Panc1 (cell line): ENCODE data around the gene RASGRF2. TPM values are rescaled to one million over a fixed set of nuclear protein-coding genes. Genes with fewer than 3 reads are reported as not detected.

Source experiments
- ATAC-seq: fragments of 200-7000 bp; cut with Tn5 transposase; 2 replicates; pipeline ENCODE4 v1.9.1; 2020; ENCODE audit warnings: mild to moderate bottlenecking, moderate library complexity
- BruUV-seq: library from RNA; stranded (reverse); fragments of 400-500 nt; replicated peaks from 2 replicates; lab custom pipeline; 2021; lab: Mats Ljungman, UMichigan
- CTCF ChIA-PET: fragments of 300-600 bp; sonication (Branson Sonifier 250); formaldehyde crosslinking; loops from one replicate; lab custom pipeline; 2022; ENCODE audit warnings: antibody characterized with exemption; lab: Charles Lee
- POLR2A ChIA-PET: fragments of 300-600 bp; sonication (Branson Sonifier 250); formaldehyde crosslinking; loops from one replicate; lab custom pipeline; 2022; ENCODE audit warnings: antibody characterized with exemption; lab: Charles Lee
- DNase-seq: peaks from one replicate; pipeline ENCODE4 v3.0.0-alpha.2; 2010; ENCODE audit warnings: low read depth, low spot score
- H3K27ac ChIP-seq: 2 replicates; pipeline ENCODE4 v1.5.1; 2011; ENCODE audit warnings: mild to moderate bottlenecking, low read length, inconsistent platforms
- H3K27me3 ChIP-seq: fragments of 200-500 bp; sonication (Bioruptor generic); 2 replicates; pipeline ENCODE4 v1.6.0; 2014; ENCODE audit warnings: low read length, inconsistent platforms; ENCODE audit not compliant: control insufficient read depth, insufficient read depth
- H3K36me3 ChIP-seq: fragments of 200-500 bp; sonication (Bioruptor generic); 2 replicates; pipeline ENCODE4 v1.5.1; 2014; ENCODE audit warnings: inconsistent platforms, mild to moderate bottlenecking, low read length, moderate library complexity; ENCODE audit not compliant: control insufficient read depth, insufficient read depth
- H3K4me1 ChIP-seq: 2 replicates; pipeline ENCODE4 v1.5.1; 2011; ENCODE audit warnings: inconsistent platforms, mild to moderate bottlenecking, low read length, moderate library complexity; ENCODE audit not compliant: control insufficient read depth, insufficient read depth
- H3K4me3 ChIP-seq, 2 experiments: 2 replicates each; pipeline ENCODE4 v1.5.1; 2011 to 2012; ENCODE audit warnings: low read depth in 2 of 2, low read length in 2 of 2, mild to moderate bottlenecking in 2 of 2, inconsistent platforms in 1 of 2, moderate library complexity in 1 of 2
- H3K9me3 ChIP-seq: fragments of 200-500 bp; sonication (Bioruptor generic); 2 replicates; pipeline ENCODE4 v1.5.1; 2014; ENCODE audit warnings: low read depth, mild to moderate bottlenecking, inconsistent platforms, low read length, moderate library complexity; ENCODE audit not compliant: control insufficient read depth, insufficient read depth
- CTCF ChIP-seq: fragments of 450-650 bp; IDR thresholded peaks from 2 replicates; pipeline ENCODE4 v1.5.1; 2017; ENCODE audit warnings: mild to moderate bottlenecking
- POLR2AphosphoS5 ChIP-seq: IDR thresholded peaks from 2 replicates; pipeline ENCODE4 v1.6.1; 2012; ENCODE audit warnings: mild to moderate bottlenecking, low read depth, low read length, moderate library complexity
- REST ChIP-seq, 2 experiments: IDR thresholded peaks; 2 replicates each; pipeline ENCODE4 v1.6.1; 2011 to 2012; ENCODE audit warnings: low read depth in 2 of 2, control low read depth in 1 of 2, low read length in 1 of 2, mild to moderate bottlenecking in 1 of 2, moderate library complexity in 1 of 2; ENCODE audit not compliant: insufficient read depth in 1 of 2
- SIN3A ChIP-seq: IDR thresholded peaks from 2 replicates; pipeline ENCODE4 v1.6.1; 2012; ENCODE audit warnings: low read depth, mild to moderate bottlenecking, low read length, moderate library complexity, borderline replicate concordance; ENCODE audit not compliant: insufficient read depth
- TCF7L2 ChIP-seq: IDR thresholded peaks from 2 replicates; pipeline ENCODE4 v1.6.1; 2011; ENCODE audit warnings: mild to moderate bottlenecking, low read depth, low read length, inconsistent platforms
- in situ Hi-C: cut with HindIII; loops from 2 replicates; pipeline ENCODE4 v1.10.0; 2016; ENCODE audit warnings: low sequenced_read_pairs, low pct_unique_long_range_greater_than_20kb
- intact Hi-C: fragments of 100-400 bp; cut with micrococcal nuclease; formaldehyde crosslinking; loops from one replicate; pipeline ENCODE4 v1.10.0; 2022; ENCODE audit not compliant: unreplicated experiment
- total RNA-seq: library from RNA; stranded (reverse); gene quantifications from one replicate; pipeline ENCODE4 v1.2.1, GENCODE V29; 2021; ENCODE audit not compliant: unreplicated experiment

The RASGRF2 gene
- total RNA-seq, 1 experiment from 2014 or later: 4.7 TPM

GRCh38 chr5:81216152-81216551 is 256.0 kb downstream of the RASGRF2 start:
- no peaks in the 10 kb centered on the region for H3K4me1 ChIP-seq
- ChIA-PET POLR2A (no interaction called here), CTCF (no interaction called here)
- no peak for TF ChIP-seq CTCF
- no peak for TF ChIP-seq POLR2AphosphoS5
- no peak for TF ChIP-seq REST (IDR thresholded peaks at IDR 0.05; ENCODE audit: insufficient read depth in 1 of 2, low read depth in 2 of 2, low read length in 1 of 2)
- no peak for TF ChIP-seq SIN3A
- TF ChIP-seq TCF7L2: no peak
- in situ Hi-C loops (no loop called here), intact Hi-C loops (no loop called here)
- no peak overlapping the region for H3K4me3 ChIP-seq
- no peaks in the 10 kb centered on the region for H3K27me3 ChIP-seq
- no peak for DNase-seq
- H3K9me3 ChIP-seq: no peaks in the 10 kb centered on the region
- no TSS peak for BruUV-seq
- ATAC-seq: no peak
- H3K36me3 ChIP-seq: no peaks in the 10 kb centered on the region
- H3K27ac ChIP-seq: no peak overlapping the region

GRCh38 chr5:81219389-81219788 is 259.2 kb downstream of the RASGRF2 start:
- POLR2A ChIA-PET: no interaction called here
- no peak for DNase-seq
- H3K9me3 ChIP-seq: no peaks in the 10 kb centered on the region

More at GRCh38 chr5:81219389-81219788, 259.2 kb downstream of the RASGRF2 start:
- intact Hi-C loops: no loop called here
- TF ChIP-seq POLR2AphosphoS5 (no peak), CTCF (no peak), SIN3A (no peak), REST (IDR thresholded peaks at IDR 0.05; ENCODE audit: insufficient read depth in 1 of 2, low read depth in 2 of 2, low read length in 1 of 2) (no peak)
- CTCF ChIA-PET: interaction anchor here (0.6 kb wide), 2 partner anchors 80 to 563 kb away, joined by 3 to 5 read pairs; no protein-coding TSS in a partner anchor
- H3K4me3 ChIP-seq: no peak overlapping the region
- in situ Hi-C loops: no loop called here
- BruUV-seq: no TSS peak
- no peak for ATAC-seq
- H3K4me1 ChIP-seq: no peaks in the 10 kb centered on the region
- no peaks in the 10 kb centered on the region for H3K27me3 ChIP-seq
- H3K36me3 ChIP-seq: no peaks in the 10 kb centered on the region
- no peak overlapping the region for H3K27ac ChIP-seq
